Activated T-helper 9 cell treated with anti-CD3 and anti-CD28 coated beads, Interleukin-2, amount 50 U/mL, for 16 hours (primary cell): Measurements from ENCODE around the gene MTSS2.

ENCODE experiments used
- DNase-seq: peaks from one replicate; pipeline ENCODE4 v3.0.0-alpha.2; 2020; ENCODE audit warnings: low read depth

MTSS2 gene

DNA sequence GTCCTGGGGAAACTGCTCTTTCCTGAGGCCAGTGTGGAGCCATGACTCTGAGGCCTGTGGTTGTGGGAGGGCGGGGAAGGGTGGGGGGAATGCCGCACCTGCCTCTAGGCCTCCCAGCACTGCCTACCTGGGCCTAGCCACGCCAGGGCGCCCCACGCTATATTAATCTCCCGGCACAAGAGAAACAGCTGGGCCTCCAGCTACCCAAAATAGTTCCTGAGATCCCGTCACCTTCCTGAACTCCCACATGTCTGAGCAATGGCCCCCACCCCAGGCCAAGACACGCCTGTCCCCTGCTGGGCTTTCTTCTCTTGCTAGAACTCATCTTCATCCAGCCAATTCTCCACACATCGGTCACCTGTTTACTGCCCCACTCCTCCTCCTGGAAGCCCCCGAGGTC is 13.0 kb upstream of the MTSS2 start:
- no peak for DNase-seq

- no peak for DNase-seq
These were observed 11.8 kb upstream of the MTSS2 start for GRCh38 chr16:70697594-70698170.

DNA sequence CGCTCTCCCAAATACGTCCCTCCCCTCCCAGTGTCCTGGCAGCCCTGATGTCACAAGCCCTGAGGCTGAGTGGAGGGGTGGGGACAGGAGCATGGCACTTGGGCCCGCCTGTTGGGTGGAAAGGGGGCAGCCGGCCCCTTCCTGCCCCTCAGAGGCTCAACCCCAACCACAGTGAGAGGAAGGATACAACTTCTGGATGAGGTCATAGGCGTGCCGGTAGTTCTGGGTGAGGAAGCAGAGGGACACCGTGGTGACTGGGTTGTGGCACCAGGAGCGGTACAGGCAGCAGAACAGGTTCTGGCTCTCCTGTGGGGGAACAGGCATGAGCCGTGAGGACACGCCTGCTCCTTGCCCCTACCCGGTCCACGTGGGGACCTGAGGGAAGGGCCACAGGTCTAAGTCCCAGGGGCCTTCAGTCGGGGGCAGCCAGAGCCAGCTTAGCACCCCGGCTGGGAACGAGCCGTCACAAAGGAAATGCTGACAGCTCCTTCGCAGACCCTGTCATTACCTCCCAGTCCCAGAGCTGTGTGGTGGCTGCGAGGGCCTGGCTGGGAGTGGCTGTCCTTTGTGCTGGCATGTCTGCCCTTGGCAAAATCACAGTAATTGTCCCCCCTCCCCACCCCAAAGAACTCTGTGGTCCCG is 11.2 kb upstream of the MTSS2 start:
- no peak for DNase-seq

GRCh38 chr16:70696355-70696754 is 10.5 kb upstream of the MTSS2 start:
- no peak for DNase-seq

DNA sequence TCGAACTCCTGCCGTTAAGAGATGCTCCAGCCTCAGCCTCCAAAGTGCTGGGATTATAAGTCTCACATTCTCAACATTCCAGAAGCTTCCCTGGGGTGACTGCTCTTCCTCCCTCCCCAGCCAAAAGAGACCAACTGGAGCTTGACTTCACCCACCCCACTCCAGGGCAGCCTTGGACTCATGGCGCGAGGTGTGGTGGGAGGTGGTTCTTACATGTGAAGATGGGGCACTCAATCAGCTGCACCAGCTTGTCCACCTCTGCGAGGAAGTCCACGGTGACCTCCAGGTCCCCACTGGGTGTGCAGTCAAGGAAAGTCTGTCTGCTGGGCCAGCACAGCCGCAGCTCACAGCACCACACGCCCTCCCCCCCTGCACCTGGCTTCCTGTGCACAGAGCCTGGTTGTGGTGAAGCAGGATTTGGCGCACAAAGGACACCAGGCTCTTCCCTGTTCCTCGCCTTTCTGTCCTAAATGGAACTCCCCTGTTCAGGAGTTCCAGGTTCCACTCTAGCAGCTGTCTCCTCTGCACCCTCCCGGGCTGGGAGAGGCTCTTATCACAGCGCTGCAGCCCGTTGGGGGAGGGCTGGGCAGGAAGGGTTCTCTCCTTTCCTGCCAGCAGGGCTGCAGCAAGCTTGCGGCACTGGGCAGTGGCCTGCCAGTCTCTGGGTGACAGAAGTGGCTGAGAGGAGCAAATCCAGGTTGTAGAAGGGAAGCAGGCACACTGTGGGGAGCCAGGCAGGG is 9.6 kb upstream of the MTSS2 start:
- DNase-seq = no peak

- DNase-seq = no peak
These were observed 9.0 kb upstream of the MTSS2 start for GRCh38 chr16:70694868-70695218.

- no peak for DNase-seq
These were observed 8.4 kb upstream of the MTSS2 start for GRCh38 chr16:70694088-70694867.

- no peak for DNase-seq
These were observed 7.2 kb upstream of the MTSS2 start for GRCh38 chr16:70692873-70693671.

DNA sequence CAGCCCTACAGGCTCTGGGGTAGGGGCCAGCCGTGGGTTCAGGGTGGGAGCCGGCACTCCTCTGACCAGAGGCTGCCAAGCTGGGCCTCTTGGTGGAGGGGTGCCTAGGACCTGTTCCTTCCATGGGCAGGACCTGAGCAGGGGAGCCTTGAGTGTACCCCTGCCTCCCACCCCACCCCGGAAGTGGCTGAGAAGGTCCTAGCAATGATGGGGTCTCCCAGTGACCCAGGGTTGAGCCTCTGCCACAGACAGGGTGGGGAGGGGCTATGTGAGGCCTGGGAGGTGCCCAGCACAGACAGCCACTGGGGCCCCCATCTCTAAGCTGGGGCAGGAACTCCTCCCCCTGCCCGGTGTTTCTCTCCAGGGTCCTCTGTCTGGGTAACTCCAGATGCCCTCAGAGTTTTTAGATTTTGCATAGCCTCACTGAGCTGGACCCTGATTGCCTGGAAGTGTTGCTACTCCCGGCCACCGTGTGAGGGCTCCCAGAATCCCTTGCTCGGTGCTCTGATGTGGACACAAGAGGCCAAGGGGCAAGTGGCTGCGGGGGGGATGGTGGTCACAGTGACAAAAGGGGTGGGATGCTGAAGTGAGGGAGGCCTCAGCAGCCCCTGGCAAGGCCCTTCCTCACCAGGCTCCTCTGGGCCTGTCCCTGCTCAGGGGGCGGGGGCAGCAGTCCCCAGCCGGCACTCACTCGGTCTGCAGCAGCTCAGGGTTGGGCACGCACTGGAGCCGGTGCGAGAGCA is 6.4 kb upstream of the MTSS2 start:
- no peak for DNase-seq

GRCh38 chr16:70691223-70692129 is 5.6 kb upstream of the MTSS2 start:
- DNase-seq = no peak

DNA sequence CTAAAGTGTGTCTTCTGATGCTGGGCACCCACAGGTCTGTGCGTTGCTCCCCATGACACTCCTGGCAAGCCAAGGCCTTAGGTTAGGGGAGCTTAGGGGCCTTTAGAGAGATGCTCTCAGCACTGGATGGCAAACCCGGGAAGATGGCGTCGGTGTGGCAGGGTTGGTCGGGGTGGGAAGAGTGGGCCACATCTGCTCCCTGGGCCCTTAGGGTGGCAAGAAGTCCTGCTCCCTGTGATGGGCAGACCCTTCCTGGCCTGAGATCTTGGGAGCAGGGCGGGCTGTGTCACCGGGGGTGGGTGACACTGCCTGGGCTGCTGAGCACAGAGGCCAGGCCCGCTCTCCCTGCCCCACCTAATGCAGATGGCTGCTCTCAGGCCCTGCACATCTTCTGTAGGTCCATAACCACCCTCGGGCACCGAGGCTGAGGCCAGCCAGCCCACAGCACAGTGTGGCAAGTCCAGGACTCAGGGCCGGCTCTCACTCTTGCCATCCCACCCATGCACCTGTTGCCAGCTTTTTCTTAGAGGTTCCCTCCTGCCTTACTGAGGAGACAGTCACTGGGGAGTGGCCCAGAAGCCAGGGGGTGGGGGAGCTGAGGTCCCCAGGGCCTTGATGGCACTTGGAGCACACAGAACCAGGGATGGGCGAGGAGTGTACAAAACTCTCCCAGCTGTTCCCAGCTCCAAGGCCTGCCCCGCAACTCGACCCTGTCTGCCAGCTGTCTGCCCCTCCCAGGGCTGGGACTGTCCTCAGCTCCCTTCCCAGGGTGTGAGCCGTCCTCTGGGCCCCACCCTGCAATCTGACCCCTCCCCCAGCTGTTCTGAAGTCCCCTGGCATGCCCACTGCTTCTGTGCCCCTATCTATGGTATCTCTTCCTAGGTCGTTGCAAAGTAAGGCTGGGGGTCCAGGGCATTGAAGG is 4.4 kb upstream of the MTSS2 start:
- DNase-seq = no peak

- DNase-seq = no peak
These were observed 3.4 kb upstream of the MTSS2 start for GRCh38 chr16:70689035-70689969.

DNA sequence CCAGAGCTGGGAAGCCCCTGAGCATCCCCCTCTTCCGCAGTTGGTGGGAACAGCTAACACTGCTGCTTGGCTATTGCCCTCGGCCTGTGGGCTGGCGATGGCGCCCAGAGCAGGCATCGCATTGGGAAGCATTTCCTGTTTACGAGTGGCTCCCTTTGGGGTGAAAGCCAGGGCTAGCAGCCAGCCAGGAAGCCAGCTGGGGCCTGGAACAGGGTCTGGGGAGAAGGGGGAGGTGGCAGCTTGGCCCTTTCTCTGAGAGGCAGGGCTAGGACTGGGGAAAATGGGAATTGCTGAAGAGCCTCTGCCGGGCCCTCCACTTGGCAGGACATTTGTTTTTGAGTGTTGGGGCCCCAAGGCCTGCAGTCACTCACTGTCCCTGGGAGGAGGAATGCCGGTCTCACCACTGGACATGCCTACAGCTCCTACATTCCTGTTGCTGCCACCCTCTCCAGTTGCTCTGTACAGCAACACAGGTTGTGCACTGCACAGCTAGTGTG is 2.4 kb upstream of the MTSS2 start:
- DNase-seq = no peak

- no peak for DNase-seq
These were observed 1.9 kb upstream of the MTSS2 start for GRCh38 chr16:70687671-70688245.

- DNase-seq = no peak
These were observed 1.3 kb upstream of the MTSS2 start for GRCh38 chr16:70687102-70687511.

DNA sequence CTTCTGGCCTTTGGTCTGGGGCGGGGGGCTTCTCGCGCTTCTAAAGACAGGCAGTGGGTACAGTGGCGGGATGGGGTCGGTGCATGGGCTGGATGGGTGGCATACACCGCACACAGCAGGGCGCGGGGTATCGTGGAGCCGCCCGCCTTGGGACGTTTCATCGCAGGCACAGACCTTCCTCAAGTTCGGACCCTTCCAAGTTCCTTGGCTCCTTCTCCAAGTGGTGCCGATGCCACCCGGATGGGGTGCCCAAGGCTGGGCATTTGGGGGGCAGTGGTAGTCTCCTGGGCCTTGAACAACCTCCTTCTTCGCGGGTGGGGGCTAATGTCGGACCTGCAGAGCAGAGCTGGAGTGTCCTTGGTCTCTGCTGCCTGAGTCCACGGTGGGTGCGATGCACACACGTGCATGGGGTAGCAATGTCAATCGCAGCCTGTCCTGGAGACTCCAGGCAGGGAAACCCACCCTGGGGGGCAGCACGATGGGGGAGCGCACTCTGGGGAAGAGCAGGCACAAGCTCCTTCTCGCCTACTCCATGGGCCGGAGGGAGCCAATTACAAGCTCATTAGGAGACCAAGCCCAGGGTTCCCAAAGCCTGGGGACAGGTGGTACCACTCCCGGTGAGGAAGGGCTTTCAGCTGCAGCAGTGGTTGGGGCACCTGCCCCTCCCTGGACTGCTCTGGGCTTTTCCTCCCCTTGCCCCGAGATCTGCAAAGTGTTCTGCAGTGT is 686 bp upstream of the MTSS2 start:
- DNase-seq = no peak
